B cell (primary cell): ENCODE measurements around the gene SRRM3. TPM values are rescaled to one million over a fixed set of nuclear protein-coding genes. Genes with fewer than 3 reads are reported as not detected.

Experiments
- ATAC-seq: fragments of 200-7000 bp; cut with Tn5 transposase; one replicate; pipeline ENCODE4 v1.10.0; 2021; ENCODE audit warnings: low read depth, mild to moderate bottlenecking, moderate number of reproducible peaks, moderate library complexity
- CTCF ChIA-PET: fragments of 350-600 bp; sonication (Branson Sonifier 250); formaldehyde crosslinking; loops from one replicate; lab custom pipeline; 2021; ENCODE audit warnings: antibody characterized with exemption, inconsistent platforms; lab: Charles Lee
- POLR2A ChIA-PET: fragments of 350-600 bp; sonication (Branson Sonifier 250); formaldehyde crosslinking; loops from one replicate; lab custom pipeline; 2021; ENCODE audit warnings: antibody characterized with exemption; lab: Charles Lee
- DNase-seq: peaks from one replicate; pipeline ENCODE4 v3.0.0; 2013
- H2AFZ ChIP-seq: 2 replicates; pipeline ENCODE4 v1.6.1; 2012; ENCODE audit warnings: mild to moderate bottlenecking, low read depth, low read length; ENCODE audit not compliant: insufficient read depth, poor library complexity, severe bottlenecking
- H3K27ac ChIP-seq, 2 donors: 1 replicate in 1 of 2; 2 replicates in 1 of 2; pipeline ENCODE4 v1.5.1; 2012 to 2013; ENCODE audit warnings: low read length in 2 of 2, mild to moderate bottlenecking in 2 of 2, moderate library complexity in 1 of 2
- H3K27me3 ChIP-seq, 4 experiments: fragments of 200-600 bp in 1 of 4; sonication (generic) in 1 of 4; replicated peaks in 1 of 4; 1 replicate in 2 of 4; 2 replicates in 2 of 4; pipeline versions ENCODE4 v1.6.1 to v1.7.0; 2013 to 2016; ENCODE audit warnings: low read length in 3 of 4, mild to moderate bottlenecking in 2 of 4, mixed read lengths in 1 of 4, moderate library complexity in 1 of 4; ENCODE audit not compliant: insufficient read depth in 4 of 4, control insufficient read depth in 3 of 4; ENCODE audit errors: control extremely low read depth in 1 of 4
- H3K36me3 ChIP-seq, 2 experiments: replicated peaks in 1 of 2; 1 replicate in 1 of 2; 2 replicates in 1 of 2; pipeline versions ENCODE4 v1.6.1 to v1.7.1; 2013; ENCODE audit warnings: low read length in 1 of 2; ENCODE audit not compliant: insufficient read depth in 2 of 2, control insufficient read depth in 1 of 2; ENCODE audit errors: control extremely low read depth in 1 of 2, extremely low read depth in 1 of 2
- H3K4me1 ChIP-seq, 2 donors: fragments of 200-600 bp in 1 of 2; sonication (generic) in 1 of 2; 1 replicate in 1 of 2; 2 replicates in 1 of 2; pipeline versions ENCODE4 v1.5.1 to v1.6.1; 2013 to 2017; ENCODE audit warnings: low read length in 2 of 2; ENCODE audit not compliant: control insufficient read depth in 2 of 2, insufficient read depth in 2 of 2
- H3K4me2 ChIP-seq: replicated peaks from 2 replicates; pipeline ENCODE3; 2012; ENCODE audit warnings: mild to moderate bottlenecking, low read depth, low read length; ENCODE audit not compliant: poor library complexity, severe bottlenecking
- H3K4me3 ChIP-seq, 5 experiments: fragments of 200-600 bp in 1 of 5; sonication (generic) in 1 of 5; 1 replicate in 3 of 5; 2 replicates in 2 of 5; pipeline versions ENCODE4 v1.5.1 to v1.7.0; 2011 to 2016; ENCODE audit warnings: low read length in 4 of 5, mild to moderate bottlenecking in 4 of 5, low read depth in 2 of 5, control low read depth in 1 of 5, moderate library complexity in 1 of 5; ENCODE audit not compliant: insufficient read depth in 1 of 5; ENCODE audit errors: control extremely low read depth in 1 of 5, extremely low read depth in 1 of 5
- H3K79me2 ChIP-seq: fragments of 200-600 bp; sonication (generic); one replicate; pipeline ENCODE4 v1.6.0; 2016; ENCODE audit warnings: low read length; ENCODE audit not compliant: control insufficient read depth, insufficient read depth
- H3K9ac ChIP-seq: fragments of 200-600 bp; sonication (generic); 2 replicates; pipeline ENCODE4 v1.6.1; 2017; ENCODE audit warnings: mild to moderate bottlenecking, low read length, moderate library complexity
- H3K9me3 ChIP-seq, 3 donors: one replicate each; pipeline versions ENCODE4 v1.6.1 to v1.7.1; 2013; ENCODE audit warnings: low read length in 2 of 3; ENCODE audit not compliant: control insufficient read depth in 2 of 3, insufficient read depth in 1 of 3; ENCODE audit errors: control extremely low read depth in 1 of 3
- H4K20me1 ChIP-seq: 2 replicates; pipeline ENCODE4 v1.6.0; 2012; ENCODE audit warnings: mild to moderate bottlenecking, low read length; ENCODE audit not compliant: insufficient read depth, control insufficient read depth, poor library complexity, severe bottlenecking
- H3K27ac Mint-ChIP-seq: one replicate; pipeline ENCODE4 v1.8.0; 2021; ENCODE audit warnings: mixed read lengths
- H3K27me3 Mint-ChIP-seq: one replicate; pipeline ENCODE4 v1.8.0; 2021; ENCODE audit warnings: mixed read lengths
- H3K4me1 Mint-ChIP-seq: one replicate; pipeline ENCODE4 v1.8.0; 2021; ENCODE audit warnings: mixed read lengths
- H3K4me3 Mint-ChIP-seq: one replicate; pipeline ENCODE4 v1.8.0; 2021; ENCODE audit warnings: mixed read lengths
- H3K9me3 Mint-ChIP-seq: one replicate; pipeline ENCODE4 v1.8.0; 2022; ENCODE audit warnings: mixed read lengths; ENCODE audit not compliant: insufficient read depth
- EZH2 ChIP-seq: IDR thresholded peaks from 2 replicates; pipeline ENCODE4 v1.6.1; 2012; ENCODE audit warnings: borderline replicate concordance, low read depth, mild to moderate bottlenecking, moderate library complexity, low read length; ENCODE audit not compliant: insufficient read depth, poor library complexity, severe bottlenecking
- WGBS: methylation state at CpG from one replicate; pipeline ENCODE4 v1.1.5; 2013; ENCODE audit warnings: missing lambda C conversion rate; ENCODE audit not compliant: insufficient coverage; 5-methylcytosine and 5-hydroxymethylcytosine counted together
- intact Hi-C: fragments of 100-400 bp; cut with micrococcal nuclease; formaldehyde crosslinking; loops from one replicate; pipeline ENCODE4 v1.10.0; 2022
- polyA plus RNA-seq: library from polyadenylated mRNA; depleted of rRNA; stranded (reverse); fragments of >200 nt; gene quantifications from 2 replicates; pipeline ENCODE4 v1.2.3, GENCODE V29; 2012
- total RNA-seq, 2 donors: library from RNA; stranded (reverse); fragments of 120-200 nt in 1 of 2; gene quantifications; 1 replicate in 1 of 2; 2 replicates in 1 of 2; pipeline versions ENCODE4 v1.2.3 to v1.2.4, GENCODE V29; 2013 to 2022
- TF ChIP-seq, protein P1 (sequence below): fragments of 200-600 bp; IDR thresholded peaks from one replicate; pipeline ENCODE4 v1.8.0; 2022; ENCODE audit warnings: antibody characterized with exemption, mild to moderate bottlenecking

Gene SRRM3
- total and polyA plus RNA-seq, 2 donors (not counting 1 experiment from before 2014, with no cell fraction given) = not detected

DNA sequence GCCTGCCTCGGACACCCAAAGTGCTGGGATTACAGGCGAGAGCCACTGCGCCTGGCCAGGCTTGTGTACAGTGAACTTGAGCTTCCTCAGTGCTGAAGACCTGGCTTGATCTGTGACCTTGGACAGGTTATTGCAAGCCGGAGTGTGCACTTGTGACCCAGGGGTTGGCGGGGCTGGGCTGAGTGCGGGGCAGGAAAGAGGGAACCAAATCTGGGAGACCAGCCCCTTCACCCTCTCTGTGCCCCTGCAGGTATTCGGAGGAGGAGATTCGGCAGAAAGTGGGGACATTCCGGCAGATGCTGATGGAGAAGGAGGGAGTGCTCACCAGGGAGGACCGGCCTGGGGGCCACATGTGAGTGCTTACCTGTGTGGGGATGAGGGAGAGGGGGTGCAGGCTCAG, 46.2 kb downstream of the SRRM3 start:
- WGBS = 95% methylated on average over 10 of the region's 10 CpGs
- Histone ChIP-seq H3K4me2 (no peak overlapping the region), H3K4me3 (no peak overlapping the region), H3K27ac (no peak overlapping the region), H4K20me1 (no peaks in the 10 kb centered on the region), H3K4me1 (no peaks in the 10 kb centered on the region), H3K27me3 (peaks cover 0 to 7% (median 0%) of the 10 kb centered on the region in 4 experiments), H3K9ac (no peak overlapping the region), H3K9me3 (no peaks in the 10 kb centered on the region), H2AFZ (no peak overlapping the region), H3K36me3 (no peaks in the 10 kb centered on the region), H3K79me2 (no peaks in the 10 kb centered on the region)
- DNase-seq (no peak), ATAC-seq (no peak)
- ChIA-PET CTCF (no interaction called here), POLR2A (no interaction called here)
- Mint-ChIP-seq H3K4me1 (no peaks in the 10 kb centered on the region), H3K4me3 (no peak overlapping the region), H3K9me3 (no peaks in the 10 kb centered on the region), H3K27me3 (peaks cover 14% of the 10 kb centered on the region), H3K27ac (no peak overlapping the region)
- intact Hi-C loops = no loop called here
- TF ChIP-seq, protein P1, sequence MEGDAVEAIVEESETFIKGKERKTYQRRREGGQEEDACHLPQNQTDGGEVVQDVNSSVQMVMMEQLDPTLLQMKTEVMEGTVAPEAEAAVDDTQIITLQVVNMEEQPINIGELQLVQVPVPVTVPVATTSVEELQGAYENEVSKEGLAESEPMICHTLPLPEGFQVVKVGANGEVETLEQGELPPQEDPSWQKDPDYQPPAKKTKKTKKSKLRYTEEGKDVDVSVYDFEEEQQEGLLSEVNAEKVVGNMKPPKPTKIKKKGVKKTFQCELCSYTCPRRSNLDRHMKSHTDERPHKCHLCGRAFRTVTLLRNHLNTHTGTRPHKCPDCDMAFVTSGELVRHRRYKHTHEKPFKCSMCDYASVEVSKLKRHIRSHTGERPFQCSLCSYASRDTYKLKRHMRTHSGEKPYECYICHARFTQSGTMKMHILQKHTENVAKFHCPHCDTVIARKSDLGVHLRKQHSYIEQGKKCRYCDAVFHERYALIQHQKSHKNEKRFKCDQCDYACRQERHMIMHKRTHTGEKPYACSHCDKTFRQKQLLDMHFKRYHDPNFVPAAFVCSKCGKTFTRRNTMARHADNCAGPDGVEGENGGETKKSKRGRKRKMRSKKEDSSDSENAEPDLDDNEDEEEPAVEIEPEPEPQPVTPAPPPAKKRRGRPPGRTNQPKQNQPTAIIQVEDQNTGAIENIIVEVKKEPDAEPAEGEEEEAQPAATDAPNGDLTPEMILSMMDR = no peak
- TF ChIP-seq EZH2 = no peak

DNA sequence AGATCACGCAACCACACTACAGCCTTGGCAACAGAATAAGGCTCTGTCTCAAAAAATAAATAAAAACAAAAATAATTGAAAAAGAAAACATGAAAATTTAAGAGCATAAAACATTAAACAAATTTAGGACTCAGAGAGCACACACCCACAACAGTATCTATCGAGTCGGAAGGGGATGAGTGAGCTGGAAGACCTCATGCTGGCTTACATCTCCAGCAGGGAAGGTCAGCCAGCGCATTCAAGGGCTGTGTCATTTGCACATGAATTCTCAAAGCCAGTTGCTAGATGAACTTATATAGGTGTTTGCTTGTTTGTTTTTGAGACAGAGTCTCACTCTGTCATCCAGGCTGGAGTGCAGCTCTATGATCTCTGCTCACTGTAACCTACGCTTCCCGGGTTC, 50.3 kb downstream of the SRRM3 start:
- Mint-ChIP-seq H3K27me3 (peaks cover 14% of the 10 kb centered on the region), H3K4me1 (no peaks in the 10 kb centered on the region), H3K27ac (no peak overlapping the region), H3K4me3 (no peak overlapping the region), H3K9me3 (no peaks in the 10 kb centered on the region)
- ATAC-seq (no peak), DNase-seq (no peak)
- no peak overlapping the region for H3K27ac ChIP-seq
- WGBS = 92% methylated on average over 2 of the region's 6 CpGs
- ChIA-PET POLR2A (no interaction called here), CTCF (no interaction called here)
- H2AFZ ChIP-seq = no peak overlapping the region
- no peak overlapping the region for H3K9ac ChIP-seq
- no peak overlapping the region for H3K4me2 ChIP-seq
- no peaks in the 10 kb centered on the region for H3K36me3 ChIP-seq
- H4K20me1 ChIP-seq = no peaks in the 10 kb centered on the region
- H3K4me1 ChIP-seq = no peaks in the 10 kb centered on the region
- TF ChIP-seq, protein P1 = no peak
- TF ChIP-seq EZH2 = no peak
- H3K79me2 ChIP-seq = no peaks in the 10 kb centered on the region
- no peak overlapping the region for H3K4me3 ChIP-seq
- no peaks in the 10 kb centered on the region for H3K9me3 ChIP-seq
- peaks cover 0 to 5% (median 0%) of the 10 kb centered on the region in 4 experiments for H3K27me3 ChIP-seq
- intact Hi-C loops = no loop called here
